Urinary bladder (tissue), 4 donors: Measurements from ENCODE around the gene LCE3C. TPM values are rescaled to one million over a fixed set of nuclear protein-coding genes. Genes with fewer than 3 reads are reported as not detected.

Experiments
- DNase-seq: peaks from one replicate; pipeline ENCODE4 v3.0.0-alpha.2; 2015; ENCODE audit errors: extremely low spot score
- H3K27ac ChIP-seq: one replicate; pipeline ENCODE4 v1.5.1; 2013; ENCODE audit warnings: low read depth, mild to moderate bottlenecking, moderate library complexity
- H3K36me3 ChIP-seq: one replicate; pipeline ENCODE4 v1.6.1; 2013; ENCODE audit warnings: mild to moderate bottlenecking, moderate library complexity; ENCODE audit not compliant: insufficient read depth
- H3K4me1 ChIP-seq: one replicate; pipeline ENCODE4 v1.6.1; 2013; ENCODE audit warnings: mild to moderate bottlenecking, moderate library complexity; ENCODE audit not compliant: insufficient read depth
- H3K4me3 ChIP-seq: one replicate; pipeline ENCODE4 v1.5.1; 2013; ENCODE audit warnings: low read depth, low read length
- WGBS: extraction: QIAGEN DNeasy Blood & Tissue Kit; methylation state at CpG from one replicate; pipeline ENCODE4 v1.1.7; 2013; 5-methylcytosine and 5-hydroxymethylcytosine counted together
- polyA plus RNA-seq: library from polyadenylated mRNA; stranded (reverse); fragments of 200-250 nt; gene quantifications from one replicate; pipeline ENCODE4 v1.2.3, GENCODE V29; 2013
- small RNA-seq: library from RNA; depleted of rRNA; stranded (forward); fragments of <200 nt; gene quantifications from one replicate; pipeline ENCODE3, GENCODE V24; 2014
- total RNA-seq: library from RNA; depleted of rRNA; stranded (reverse); fragments of >200 nt; gene quantifications from one replicate; pipeline ENCODE4 v1.2.3, GENCODE V29; 2014
- donor health status: healthy with polysubstance abuse.
- donor health status: healthy.

The LCE3C gene
- total and polyA plus RNA-seq, 2 donors, result not detected

GRCh38 chr1:152626744-152627143 is 26.7 kb downstream of the LCE3C start:
- Histone ChIP-seq H3K4me3 (no peak overlapping the region), H3K4me1 (no peaks in the 10 kb centered on the region), H3K27ac (no peak overlapping the region), H3K36me3 (no peaks in the 10 kb centered on the region)
- no peak for DNase-seq
- WGBS, result 74% methylated on average over 1 of the region's 1 CpG

DNA sequence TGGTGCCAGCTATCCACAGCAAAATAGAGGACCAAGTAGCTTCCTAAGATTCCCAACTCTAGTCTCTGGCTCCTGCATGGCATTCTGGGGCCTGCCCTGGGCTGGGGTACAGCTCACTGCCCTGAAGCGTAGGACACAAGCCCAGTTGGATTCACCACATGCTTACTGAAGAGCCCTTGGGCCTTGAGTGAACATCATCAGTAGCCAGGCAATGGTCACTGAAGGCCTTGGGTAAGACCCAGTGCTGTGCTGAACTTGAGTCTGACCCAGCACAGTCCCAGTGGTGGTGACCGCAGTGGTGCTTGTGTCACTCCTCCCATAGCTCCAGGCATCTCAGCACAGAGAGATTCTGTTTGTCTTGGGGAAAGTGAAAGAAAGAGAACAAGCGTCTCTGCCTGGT is 30.6 kb downstream of the LCE3C start:
- H3K4me3 ChIP-seq, result no peak overlapping the region
- 89% methylated on average over 3 of the region's 3 CpGs for WGBS
- no peaks in the 10 kb centered on the region for H3K36me3 ChIP-seq
- no peak overlapping the region for H3K27ac ChIP-seq
- no peak for DNase-seq
- H3K4me1 ChIP-seq, result no peaks in the 10 kb centered on the region

- no peak for DNase-seq
- Histone ChIP-seq H3K36me3 (no peaks in the 10 kb centered on the region), H3K4me3 (no peak overlapping the region), H3K4me1 (no peaks in the 10 kb centered on the region), H3K27ac (no peak overlapping the region)
- 63% methylated on average over 1 of the region's 1 CpG for WGBS
Measured at GRCh38 chr1:152640351-152640750, 40.3 kb downstream of the LCE3C start.

GRCh38 chr1:152643945-152644344 is 43.9 kb downstream of the LCE3C start:
- no peaks in the 10 kb centered on the region for H3K36me3 ChIP-seq
- DNase-seq, result no peak
- 62% methylated on average over 3 of the region's 3 CpGs for WGBS

GRCh38 chr1:152645146-152645545 is 45.1 kb downstream of the LCE3C start:
- H3K4me1 ChIP-seq, result no peaks in the 10 kb centered on the region
- no peaks in the 10 kb centered on the region for H3K36me3 ChIP-seq
- DNase-seq, result no peak
- no peak overlapping the region for H3K4me3 ChIP-seq
- H3K27ac ChIP-seq, result no peak overlapping the region
- 35% methylated on average over 3 of the region's 3 CpGs for WGBS

More at GRCh38 chr1:152643945-152644344, 43.9 kb downstream of the LCE3C start:
- Histone ChIP-seq H3K4me3 (no peak overlapping the region), H3K27ac (no peak overlapping the region), H3K4me1 (no peaks in the 10 kb centered on the region)

DNA sequence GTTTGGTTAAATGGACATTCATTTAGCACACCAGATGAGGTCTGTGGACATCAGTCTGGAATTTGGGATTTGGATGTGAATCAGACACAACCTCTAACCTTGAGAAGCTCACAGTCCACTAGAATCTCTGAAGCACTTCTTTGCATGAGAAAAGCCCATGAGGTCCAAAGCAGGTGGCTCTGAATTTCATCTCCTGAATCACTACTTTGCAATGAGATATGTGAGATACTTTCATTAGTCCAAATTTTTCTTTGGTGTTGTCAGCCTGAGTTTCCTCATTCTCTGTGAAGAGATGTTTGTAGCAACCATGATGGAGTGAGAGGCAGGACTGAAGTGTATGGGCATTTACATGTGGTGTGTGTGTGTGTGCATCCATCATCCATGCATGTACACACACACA is 46.6 kb downstream of the LCE3C start:
- Histone ChIP-seq H3K27ac (no peak overlapping the region), H3K36me3 (no peaks in the 10 kb centered on the region), H3K4me1 (no peaks in the 10 kb centered on the region), H3K4me3 (no peak overlapping the region)
- no peak for DNase-seq

Small RNAs within 50 kb of the gene (small RNA-seq; reads per million reads assigned to genes)
- gene LCE3A (not detected), gene LCE3B (not detected)

Other genes starting within 250 kb of the LCE3C start
- gene FLG2, start 240.2 kb upstream of the LCE3C start, total RNA-seq, result not detected
- gene FLG2, start 240.2 kb upstream of the LCE3C start, polyA plus RNA-seq, result not detected
- gene CRNN, start 186.0 kb upstream of the LCE3C start, total RNA-seq, result not detected
- gene CRNN, start 186.0 kb upstream of the LCE3C start, polyA plus RNA-seq, result not detected
- gene LCE5A, start 89.4 kb upstream of the LCE3C start, total RNA-seq, result not detected
- gene LCE5A, start 89.4 kb upstream of the LCE3C start, polyA plus RNA-seq, result not detected
- not detected for gene CRCT1, start 85.8 kb upstream of the LCE3C start, total RNA-seq
- not detected for gene CRCT1, start 85.8 kb upstream of the LCE3C start, polyA plus RNA-seq
- gene LCE3E, start 33.5 kb upstream of the LCE3C start, total RNA-seq, result not detected
- not detected for gene LCE3E, start 33.5 kb upstream of the LCE3C start, polyA plus RNA-seq
- gene LCE3D, start 19.7 kb upstream of the LCE3C start, total RNA-seq, result not detected
- not detected for gene LCE3D, start 19.7 kb upstream of the LCE3C start, polyA plus RNA-seq
- not detected for gene LCE3B, start 13.6 kb downstream of the LCE3C start, total RNA-seq
- not detected for gene LCE3B, start 13.6 kb downstream of the LCE3C start, polyA plus RNA-seq
- gene LCE3A, start 22.9 kb downstream of the LCE3C start, total RNA-seq, result not detected
- not detected for gene LCE3A, start 22.9 kb downstream of the LCE3C start, polyA plus RNA-seq
- not detected for gene LCE2D, start 63.1 kb downstream of the LCE3C start, total RNA-seq
- not detected for gene LCE2D, start 63.1 kb downstream of the LCE3C start, polyA plus RNA-seq
- not detected for gene LCE2C, start 75.0 kb downstream of the LCE3C start, total RNA-seq
- gene LCE2C, start 75.0 kb downstream of the LCE3C start, polyA plus RNA-seq, result not detected
- gene LCE2B, start 85.9 kb downstream of the LCE3C start, total RNA-seq, result not detected
- not detected for gene LCE2B, start 85.9 kb downstream of the LCE3C start, polyA plus RNA-seq
- not detected for gene LCE2A, start 98.1 kb downstream of the LCE3C start, total RNA-seq
- not detected for gene LCE2A, start 98.1 kb downstream of the LCE3C start, polyA plus RNA-seq
- gene LCE4A, start 107.9 kb downstream of the LCE3C start, total RNA-seq, result not detected
- not detected for gene LCE4A, start 107.9 kb downstream of the LCE3C start, polyA plus RNA-seq
- gene KPRP, start 157.8 kb downstream of the LCE3C start, total RNA-seq, result not detected
- not detected for gene KPRP, start 157.8 kb downstream of the LCE3C start, polyA plus RNA-seq
- not detected for gene LCE1F, start 174.9 kb downstream of the LCE3C start, total RNA-seq
- not detected for gene LCE1F, start 174.9 kb downstream of the LCE3C start, polyA plus RNA-seq
- not detected for gene LCE1E, start 186.0 kb downstream of the LCE3C start, total RNA-seq
- gene LCE1E, start 186.0 kb downstream of the LCE3C start, polyA plus RNA-seq, result 0.15 TPM
- gene LCE1D, start 196.5 kb downstream of the LCE3C start, total RNA-seq, result not detected
- not detected for gene LCE1D, start 196.5 kb downstream of the LCE3C start, polyA plus RNA-seq
- not detected for gene LCE1C, start 206.4 kb downstream of the LCE3C start, total RNA-seq
- gene LCE1C, start 206.4 kb downstream of the LCE3C start, polyA plus RNA-seq, result not detected
- gene LCE1B, start 211.7 kb downstream of the LCE3C start, total RNA-seq, result not detected
- not detected for gene LCE1B, start 211.7 kb downstream of the LCE3C start, polyA plus RNA-seq
- not detected for gene LCE1A, start 227.2 kb downstream of the LCE3C start, total RNA-seq
- not detected for gene LCE1A, start 227.2 kb downstream of the LCE3C start, polyA plus RNA-seq
- not detected for gene LCE6A, start 242.6 kb downstream of the LCE3C start, total RNA-seq
- not detected for gene LCE6A, start 242.6 kb downstream of the LCE3C start, polyA plus RNA-seq